Neural crest cell (in vitro differentiated cells): ENCODE data around the gene CCDC149. TPM values are rescaled to one million over a fixed set of nuclear protein-coding genes. Genes with fewer than 3 reads are reported as not detected.
A peak's percentile ranks its signal among the peaks of the same experiment; 100 is the strongest.

Experiments used
- DNase-seq: peaks from one replicate; pipeline ENCODE4 v3.0.0; 2021; ENCODE audit warnings: low read depth, mixed read lengths, low spot score
- H3K27ac Mint-ChIP-seq: one replicate; pipeline ENCODE4 v1.8.0; 2021; ENCODE audit warnings: mild to moderate bottlenecking, mixed read lengths; ENCODE audit not compliant: unreplicated experiment
- H3K27me3 Mint-ChIP-seq: 2 replicates; pipeline ENCODE4 v1.8.0; 2021; ENCODE audit warnings: low read depth, mild to moderate bottlenecking, mixed read lengths
- H3K36me3 Mint-ChIP-seq: 2 replicates; pipeline ENCODE4 v1.8.0; 2021; ENCODE audit warnings: low read depth, mild to moderate bottlenecking, mixed read lengths
- H3K4me1 Mint-ChIP-seq: 2 replicates; pipeline ENCODE4 v1.8.0; 2021; ENCODE audit warnings: mixed read lengths
- H3K4me3 Mint-ChIP-seq: one replicate; pipeline ENCODE4 v1.8.0; 2021; ENCODE audit warnings: mild to moderate bottlenecking, mixed read lengths
- H3K9me3 Mint-ChIP-seq: 2 replicates; pipeline ENCODE4 v1.8.0; 2021; ENCODE audit warnings: mixed read lengths
- CTCF ChIP-seq: fragments of 200-600 bp; sonication (generic); conservative IDR thresholded peaks from 2 replicates; pipeline ENCODE4 v1.5.0; 2021; ENCODE audit warnings: antibody characterized with exemption, mild to moderate bottlenecking
- total RNA-seq: library from RNA; stranded (reverse); gene quantifications from 2 replicates; pipeline ENCODE4 v1.2.1, GENCODE V29; 2021

Gene CCDC149
- total RNA-seq, 1 donor from 2014 or later = 11.9 TPM

- Mint-ChIP-seq H3K9me3 (no peaks in the 10 kb centered on the region), H3K4me1 (peaks cover 12% of the 10 kb centered on the region), H3K4me3 (peak overlapping the region; percentile 74), H3K27ac (no peak overlapping the region), H3K27me3 (peaks cover 65% of the 10 kb centered on the region), H3K36me3 (no peaks in the 10 kb centered on the region)
- TF ChIP-seq CTCF = no peak
- DNase-seq = no peak
These were observed 112.4 kb downstream of the CCDC149 start for GRCh38 chr4:24800325-24800895.

GRCh38 chr4:24799544-24800324 lies 113.1 kb downstream of the CCDC149 start:
- Mint-ChIP-seq H3K36me3 (no peaks in the 10 kb centered on the region), H3K4me1 (peaks cover 19% of the 10 kb centered on the region), H3K4me3 (peak overlapping the region; percentile 74), H3K27ac (no peak overlapping the region), H3K9me3 (no peaks in the 10 kb centered on the region), H3K27me3 (peaks cover 70% of the 10 kb centered on the region)
- no peak for TF ChIP-seq CTCF
- DNase-seq = peak; percentile 9

- no peak overlapping the region for H3K27ac Mint-ChIP-seq
- no peak overlapping the region for H3K4me3 Mint-ChIP-seq
- TF ChIP-seq CTCF = no peak
- H3K27me3 Mint-ChIP-seq = peaks cover 71% of the 10 kb centered on the region
- H3K4me1 Mint-ChIP-seq = peaks cover 22% of the 10 kb centered on the region
- DNase-seq = no peak
- H3K36me3 Mint-ChIP-seq = no peaks in the 10 kb centered on the region
- H3K9me3 Mint-ChIP-seq = no peaks in the 10 kb centered on the region
These were observed 113.7 kb downstream of the CCDC149 start for GRCh38 chr4:24799196-24799543.

- Mint-ChIP-seq H3K27me3 (peaks cover 72% of the 10 kb centered on the region), H3K4me3 (no peak overlapping the region), H3K36me3 (no peaks in the 10 kb centered on the region), H3K4me1 (peaks cover 27% of the 10 kb centered on the region), H3K27ac (no peak overlapping the region), H3K9me3 (no peaks in the 10 kb centered on the region)
- TF ChIP-seq CTCF = no peak
- DNase-seq = no peak
These were observed 114.7 kb downstream of the CCDC149 start for GRCh38 chr4:24798036-24798610.

- peaks cover 57% of the 10 kb centered on the region for H3K27me3 Mint-ChIP-seq
- peaks cover 34% of the 10 kb centered on the region for H3K4me1 Mint-ChIP-seq
- no peaks in the 10 kb centered on the region for H3K9me3 Mint-ChIP-seq
- H3K36me3 Mint-ChIP-seq = no peaks in the 10 kb centered on the region
- DNase-seq = no peak
- no peak overlapping the region for H3K27ac Mint-ChIP-seq
- TF ChIP-seq CTCF = no peak
- H3K4me3 Mint-ChIP-seq = no peak overlapping the region
These were observed 116.2 kb downstream of the CCDC149 start for GRCh38 chr4:24796620-24797019.
